B cell (primary cell): ENCODE results near the gene TRIM9.

Experiments used
- EZH2 ChIP-seq: IDR thresholded peaks from 2 replicates; pipeline ENCODE4 v1.6.1; 2012; ENCODE audit warnings: borderline replicate concordance, low read depth, mild to moderate bottlenecking, moderate library complexity, low read length; ENCODE audit not compliant: insufficient read depth, poor library complexity, severe bottlenecking
- TF ChIP-seq, protein P1 (sequence below): fragments of 200-600 bp; IDR thresholded peaks from one replicate; pipeline ENCODE4 v1.8.0; 2022; ENCODE audit warnings: antibody characterized with exemption, mild to moderate bottlenecking

GRCh38 chr14:50967103-50967502 lies 127.8 kb downstream of the TRIM9 start:
- TF ChIP-seq, protein P1, sequence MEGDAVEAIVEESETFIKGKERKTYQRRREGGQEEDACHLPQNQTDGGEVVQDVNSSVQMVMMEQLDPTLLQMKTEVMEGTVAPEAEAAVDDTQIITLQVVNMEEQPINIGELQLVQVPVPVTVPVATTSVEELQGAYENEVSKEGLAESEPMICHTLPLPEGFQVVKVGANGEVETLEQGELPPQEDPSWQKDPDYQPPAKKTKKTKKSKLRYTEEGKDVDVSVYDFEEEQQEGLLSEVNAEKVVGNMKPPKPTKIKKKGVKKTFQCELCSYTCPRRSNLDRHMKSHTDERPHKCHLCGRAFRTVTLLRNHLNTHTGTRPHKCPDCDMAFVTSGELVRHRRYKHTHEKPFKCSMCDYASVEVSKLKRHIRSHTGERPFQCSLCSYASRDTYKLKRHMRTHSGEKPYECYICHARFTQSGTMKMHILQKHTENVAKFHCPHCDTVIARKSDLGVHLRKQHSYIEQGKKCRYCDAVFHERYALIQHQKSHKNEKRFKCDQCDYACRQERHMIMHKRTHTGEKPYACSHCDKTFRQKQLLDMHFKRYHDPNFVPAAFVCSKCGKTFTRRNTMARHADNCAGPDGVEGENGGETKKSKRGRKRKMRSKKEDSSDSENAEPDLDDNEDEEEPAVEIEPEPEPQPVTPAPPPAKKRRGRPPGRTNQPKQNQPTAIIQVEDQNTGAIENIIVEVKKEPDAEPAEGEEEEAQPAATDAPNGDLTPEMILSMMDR: no peak
- no peak for TF ChIP-seq EZH2
